ENCODE measurements around the gene UTP25.

DNA sequence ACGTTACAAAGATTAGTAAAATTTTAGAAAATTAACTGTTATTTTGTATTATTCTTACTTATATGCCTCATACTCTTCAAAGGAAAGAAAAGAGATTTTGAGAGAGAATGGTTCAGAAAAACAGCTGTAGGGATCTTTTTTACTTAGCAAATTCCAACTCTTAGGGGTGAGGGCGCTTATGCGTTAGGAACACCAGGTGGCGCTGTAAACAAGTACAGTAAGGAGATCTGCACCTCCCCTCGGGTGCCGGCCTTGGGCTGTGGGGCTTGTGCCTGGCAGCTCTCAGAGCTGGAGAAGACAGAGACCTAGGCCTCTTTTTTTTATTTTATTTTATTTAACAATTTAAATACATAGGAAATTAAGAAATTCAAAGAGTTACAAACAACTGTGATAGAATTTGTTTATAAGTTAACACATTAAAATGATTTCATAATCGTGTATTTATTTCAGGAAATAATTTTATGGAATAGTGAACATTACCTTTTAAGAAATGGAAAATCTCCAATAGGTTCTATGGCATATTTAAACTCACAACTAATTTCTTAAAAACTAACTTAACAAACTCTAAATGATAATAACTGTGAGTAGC is 32.6 kb downstream of the UTP25 start:
- TF ChIP-seq POLR2A (IDR thresholded peaks at IDR 0.05) = no peak
- TF ChIP-seq, protein P1, sequence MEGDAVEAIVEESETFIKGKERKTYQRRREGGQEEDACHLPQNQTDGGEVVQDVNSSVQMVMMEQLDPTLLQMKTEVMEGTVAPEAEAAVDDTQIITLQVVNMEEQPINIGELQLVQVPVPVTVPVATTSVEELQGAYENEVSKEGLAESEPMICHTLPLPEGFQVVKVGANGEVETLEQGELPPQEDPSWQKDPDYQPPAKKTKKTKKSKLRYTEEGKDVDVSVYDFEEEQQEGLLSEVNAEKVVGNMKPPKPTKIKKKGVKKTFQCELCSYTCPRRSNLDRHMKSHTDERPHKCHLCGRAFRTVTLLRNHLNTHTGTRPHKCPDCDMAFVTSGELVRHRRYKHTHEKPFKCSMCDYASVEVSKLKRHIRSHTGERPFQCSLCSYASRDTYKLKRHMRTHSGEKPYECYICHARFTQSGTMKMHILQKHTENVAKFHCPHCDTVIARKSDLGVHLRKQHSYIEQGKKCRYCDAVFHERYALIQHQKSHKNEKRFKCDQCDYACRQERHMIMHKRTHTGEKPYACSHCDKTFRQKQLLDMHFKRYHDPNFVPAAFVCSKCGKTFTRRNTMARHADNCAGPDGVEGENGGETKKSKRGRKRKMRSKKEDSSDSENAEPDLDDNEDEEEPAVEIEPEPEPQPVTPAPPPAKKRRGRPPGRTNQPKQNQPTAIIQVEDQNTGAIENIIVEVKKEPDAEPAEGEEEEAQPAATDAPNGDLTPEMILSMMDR (IDR thresholded peaks at IDR 0.05) = peak; percentile 75 to 96 (median 82)

Measured in adrenal gland (tissue), 5 donors.